HepG2 (cell line): ENCODE data around the gene SHISA9. TPM values are rescaled to one million over a fixed set of nuclear protein-coding genes. Genes with fewer than 3 reads are reported as not detected.
A peak's percentile ranks its signal among the peaks of the same experiment; 100 is the strongest.

Experiments used
- BCL6 ChIP-seq: IDR thresholded peaks from 2 replicates; pipeline ENCODE4 v1.6.1; 2016; ENCODE audit warnings: missing genetic modification reagents, missing compliant biosample characterization
- CEBPG ChIP-seq: IDR thresholded peaks from 2 replicates; pipeline ENCODE4 v1.6.1; 2016
- EP300 ChIP-seq, 3 experiments: sonication (generic) in 1 of 3; formaldehyde crosslinking in 1 of 3; IDR thresholded peaks; 2 replicates each; pipeline versions ENCODE4 v1.5.1 to v1.6.1; 2011 to 2020; ENCODE audit warnings: low read depth in 2 of 3, low read length in 2 of 3, borderline replicate concordance in 1 of 3, improper control_type of control experiment in 1 of 3, mild to moderate bottlenecking in 1 of 3, missing genetic modification reagents in 1 of 3, moderate library complexity in 1 of 3
- HMG20B ChIP-seq: conservative IDR thresholded peaks from 2 replicates; pipeline ENCODE4 v1.6.1; 2016; ENCODE audit warnings: missing genetic modification reagents, missing compliant biosample characterization
- HOXD1 ChIP-seq: sonication (generic); formaldehyde crosslinking; IDR thresholded peaks from 2 replicates; pipeline ENCODE4 v1.5.0; 2020; ENCODE audit warnings: missing genetic modification reagents
- NBN ChIP-seq: fragments of 450-650 bp; conservative IDR thresholded peaks from 2 replicates; pipeline ENCODE4 v1.6.1; 2017
- NFIB ChIP-seq: sonication (generic); formaldehyde crosslinking; IDR thresholded peaks from 2 replicates; pipeline ENCODE4 v1.9.0; 2021; ENCODE audit warnings: missing genetic modification reagents, mild to moderate bottlenecking, borderline replicate concordance
- NFRKB ChIP-seq: fragments of 450-650 bp; IDR thresholded peaks from 2 replicates; pipeline ENCODE4 v1.6.1; 2017
- NR2F6 ChIP-seq, 2 experiments: IDR thresholded peaks; 2 replicates each; pipeline ENCODE4 v1.6.1; 2016; ENCODE audit warnings: antibody characterized with exemption in 1 of 2, mild to moderate bottlenecking in 1 of 2
- PHB2 ChIP-seq: fragments of 450-650 bp; IDR thresholded peaks from 2 replicates; pipeline ENCODE4 v1.6.1; 2018; ENCODE audit not compliant: partially characterized antibody
- RARA ChIP-seq: IDR thresholded peaks from 2 replicates; pipeline ENCODE4 v1.6.1; 2016; ENCODE audit warnings: missing genetic modification reagents, missing compliant biosample characterization
- SIX4 ChIP-seq: sonication (generic); formaldehyde crosslinking; IDR thresholded peaks from 2 replicates; pipeline ENCODE4 v1.4.0; 2020; ENCODE audit warnings: missing genetic modification reagents
- SMAD9 ChIP-seq: sonication (generic); formaldehyde crosslinking; IDR thresholded peaks from 2 replicates; pipeline ENCODE4 v1.5.1; 2020; ENCODE audit warnings: mild to moderate bottlenecking, missing genetic modification reagents
- TBL1XR1 ChIP-seq: fragments of 150-350 bp; IDR thresholded peaks from 2 replicates; pipeline ENCODE4 v1.6.1; 2014; ENCODE audit warnings: borderline replicate concordance, low read length; ENCODE audit not compliant: partially characterized antibody
- TRAFD1 ChIP-seq: sonication (generic); formaldehyde crosslinking; IDR thresholded peaks from 2 replicates; pipeline ENCODE4 v1.5.1; 2020; ENCODE audit warnings: missing genetic modification reagents, mild to moderate bottlenecking, borderline replicate concordance
- YEATS2 ChIP-seq: sonication (generic); formaldehyde crosslinking; IDR thresholded peaks from 2 replicates; pipeline ENCODE4 v1.4.0; 2020; ENCODE audit warnings: missing genetic modification reagents, borderline replicate concordance
- ZBTB37 ChIP-seq: sonication (generic); formaldehyde crosslinking; IDR thresholded peaks from 2 replicates; pipeline ENCODE4 v1.4.0; 2020; ENCODE audit warnings: mild to moderate bottlenecking, missing genetic modification reagents
- ZFP37 ChIP-seq: sonication (generic); formaldehyde crosslinking; IDR thresholded peaks from 2 replicates; pipeline ENCODE4 v1.4.0; 2020; ENCODE audit warnings: missing genetic modification reagents, borderline replicate concordance
- ZFYVE20 ChIP-seq: sonication (generic); formaldehyde crosslinking; IDR thresholded peaks from 2 replicates; pipeline ENCODE4 v1.8.0; 2023; ENCODE audit warnings: low read depth, mild to moderate bottlenecking, moderate library complexity, missing genetic modification reagents, borderline replicate concordance
- ZNF232 ChIP-seq: sonication (generic); formaldehyde crosslinking; IDR thresholded peaks from 2 replicates; pipeline ENCODE4 v1.4.0; 2020; ENCODE audit warnings: missing genetic modification reagents, borderline replicate concordance
- ZNF234 ChIP-seq: sonication (generic); formaldehyde crosslinking; conservative IDR thresholded peaks from 2 replicates; pipeline ENCODE4 v1.5.1; 2020; ENCODE audit warnings: mild to moderate bottlenecking, missing genetic modification reagents
- ZNF30 ChIP-seq: sonication (generic); formaldehyde crosslinking; IDR thresholded peaks from 2 replicates; pipeline ENCODE4 v1.5.0; 2020; ENCODE audit warnings: mild to moderate bottlenecking, missing genetic modification reagents
- ZNF383 ChIP-seq: sonication (generic); formaldehyde crosslinking; IDR thresholded peaks from 2 replicates; pipeline ENCODE4 v1.4.0; 2020; ENCODE audit warnings: missing genetic modification reagents, mild to moderate bottlenecking, borderline replicate concordance
- ZNF550 ChIP-seq: sonication (generic); formaldehyde crosslinking; IDR thresholded peaks from 2 replicates; pipeline ENCODE4 v1.4.0; 2020; ENCODE audit warnings: mild to moderate bottlenecking, missing genetic modification reagents, borderline replicate concordance
- ZNF569 ChIP-seq: sonication (generic); formaldehyde crosslinking; IDR thresholded peaks from 2 replicates; pipeline ENCODE4 v1.5.0; 2020; ENCODE audit warnings: mild to moderate bottlenecking, missing genetic modification reagents, moderate library complexity, borderline replicate concordance
- ZNF788 ChIP-seq: sonication (generic); formaldehyde crosslinking; IDR thresholded peaks from 2 replicates; pipeline ENCODE4 v1.5.0; 2020; ENCODE audit warnings: mild to moderate bottlenecking, missing genetic modification reagents, borderline replicate concordance
- polyA plus RNA-seq, 8 experiments: library from polyadenylated mRNA; depleted of rRNA in 3 of 8; stranded (reverse) in 7 of 8; unstranded in 1 of 8; fragments of >200 nt; fragmentation: Illumina TruSeq in 4 of 8; extraction: Trizol in 4 of 8; gene quantifications; 2 replicates each; pipeline versions ENCODE4 v1.2.1 to v1.2.3, GENCODE V29; 2011 to 2016; ENCODE audit warnings: low read depth in 4 of 8, missing spikeins in 1 of 8, mixed read lengths in 1 of 8; ENCODE audit not compliant: insufficient read depth in 1 of 8
- total RNA-seq, 5 experiments: library from RNA; depleted of rRNA; stranded (reverse); fragments of >200 nt; fragmentation: Illumina TruSeq; extraction: Trizol; gene quantifications; 2 replicates each; pipeline ENCODE4 v1.2.3, GENCODE V29; 2016; ENCODE audit warnings: low read depth in 1 of 5
- TF ChIP-seq, protein P1 (sequence below): sonication (generic); formaldehyde crosslinking; IDR thresholded peaks from 2 replicates; pipeline ENCODE4 v1.8.0; 2022; ENCODE audit warnings: missing genetic modification reagents, mild to moderate bottlenecking, moderate library complexity, borderline replicate concordance

SHISA9 gene
- total and polyA plus RNA-seq, 2 of the 13 experiments (the other 11 are each of a cell fraction or from before 2014, with no cell fraction given): 0.01 TPM; not detected in 1

- TF ChIP-seq TRAFD1 (CRISPR knock-in tag) (no peak), PHB2 (no peak), ZFYVE20 (CRISPR knock-in tag) (no peak), HMG20B (peak; percentile 58; the same call in 1 of the 2 replicates), ZNF788 (no peak), CEBPG (no peak), EP300 (IDR thresholded peaks at IDR 0.05; ENCODE audit: low read depth in 2 of 2, low read length in 2 of 2) (no peak), EP300 (CRISPR knock-in tag; IDR thresholded peaks at IDR 0.05; ENCODE audit: borderline replicate concordance) (no peak), ZNF30 (CRISPR knock-in tag) (no peak), TBL1XR1 (no peak), NR2F6 (IDR thresholded peaks at IDR 0.05) (no peak), NR2F6 (CRISPR knock-in tag; IDR thresholded peaks at IDR 0.05) (0 out of 2 replicates have a peak, but pooled peaks have one; percentile 25), YEATS2 (CRISPR knock-in tag) (no peak), ZNF232 (CRISPR knock-in tag) (peak; percentile 88; the same call in 1 of the 2 replicates), NBN (no peak), RARA (peak; percentile 64), SIX4 (CRISPR knock-in tag) (no peak), ZNF569 (CRISPR knock-in tag) (no peak), SMAD9 (CRISPR knock-in tag) (no peak), NFRKB (no peak), ZNF234 (CRISPR knock-in tag) (no peak), ZNF383 (CRISPR knock-in tag) (no peak), NFIB (CRISPR knock-in tag) (no peak), ZBTB37 (no peak), BCL6 (no peak), ZFP37 (CRISPR knock-in tag) (0 out of 2 replicates have a peak, but pooled peaks have one; percentile 89), HOXD1 (CRISPR knock-in tag) (no peak), ZNF550 (CRISPR knock-in tag) (no peak)
- TF ChIP-seq, protein P1, sequence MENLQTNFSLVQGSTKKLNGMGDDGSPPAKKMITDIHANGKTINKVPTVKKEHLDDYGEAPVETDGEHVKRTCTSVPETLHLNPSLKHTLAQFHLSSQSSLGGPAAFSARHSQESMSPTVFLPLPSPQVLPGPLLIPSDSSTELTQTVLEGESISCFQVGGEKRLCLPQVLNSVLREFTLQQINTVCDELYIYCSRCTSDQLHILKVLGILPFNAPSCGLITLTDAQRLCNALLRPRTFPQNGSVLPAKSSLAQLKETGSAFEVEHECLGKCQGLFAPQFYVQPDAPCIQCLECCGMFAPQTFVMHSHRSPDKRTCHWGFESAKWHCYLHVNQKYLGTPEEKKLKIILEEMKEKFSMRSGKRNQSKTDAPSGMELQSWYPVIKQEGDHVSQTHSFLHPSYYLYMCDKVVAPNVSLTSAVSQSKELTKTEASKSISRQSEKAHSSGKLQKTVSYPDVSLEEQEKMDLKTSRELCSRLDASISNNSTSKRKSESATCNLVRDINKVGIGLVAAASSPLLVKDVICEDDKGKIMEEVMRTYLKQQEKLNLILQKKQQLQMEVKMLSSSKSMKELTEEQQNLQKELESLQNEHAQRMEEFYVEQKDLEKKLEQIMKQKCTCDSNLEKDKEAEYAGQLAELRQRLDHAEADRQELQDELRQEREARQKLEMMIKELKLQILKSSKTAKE (CRISPR knock-in tag): no peak
Observed at GRCh38 chr16:13036600-13036999, 135.2 kb downstream of the SHISA9 start (continued).
